IMR-90 (cell line): ENCODE results near the gene MAK. TPM values are rescaled to one million over a fixed set of nuclear protein-coding genes. Genes with fewer than 3 reads are reported as not detected.

Experiments
- ATAC-seq: fragments of 200-7000 bp; cut with Tn5 transposase; 2 replicates; pipeline ENCODE4 v1.9.1; 2020; ENCODE audit warnings: low read depth, mild to moderate bottlenecking, moderate library complexity
- BruUV-seq: library from RNA; stranded (reverse); fragments of 400-500 nt; replicated peaks from 2 replicates; lab custom pipeline; 2021; lab: Mats Ljungman, UMichigan
- CTCF ChIA-PET: fragments of 300-600 bp; formaldehyde crosslinking; extraction: SDS; loops from one replicate; lab custom pipeline; 2021; ENCODE audit warnings: antibody characterized with exemption; lab: Yijun Ruan, JAX
- POLR2A ChIA-PET: fragments of 300-600 bp; sonication (Branson Sonifier 250); formaldehyde crosslinking; loops from one replicate; lab custom pipeline; 2022; ENCODE audit warnings: antibody characterized with exemption; ENCODE audit not compliant: unreplicated experiment; lab: Charles Lee
- DNase-seq: peaks from one replicate; pipeline ENCODE4 v3.0.0; 2013
- H2AFZ ChIP-seq: replicated peaks from 2 replicates; pipeline ENCODE3; 2013; ENCODE audit warnings: low read length, mild to moderate bottlenecking; ENCODE audit not compliant: poor library complexity
- H2AK5ac ChIP-seq: 2 replicates; pipeline ENCODE4 v1.6.1; 2013; ENCODE audit warnings: low read depth, low read length, inconsistent platforms
- H2AK9ac ChIP-seq: replicated peaks from 2 replicates; pipeline ENCODE3; 2013; ENCODE audit warnings: mild to moderate bottlenecking, low read depth, low read length, moderate library complexity; ENCODE audit not compliant: poor library complexity
- H2BK120ac ChIP-seq: 2 replicates; pipeline ENCODE4 v1.6.1; 2013; ENCODE audit warnings: low read depth, low read length, inconsistent platforms
- H2BK15ac ChIP-seq: 3 replicates; pipeline ENCODE4 v1.6.1; 2013; ENCODE audit warnings: low read depth, low read length, inconsistent platforms
- H2BK20ac ChIP-seq: 2 replicates; pipeline ENCODE4 v1.6.1; 2013; ENCODE audit warnings: low read depth, mild to moderate bottlenecking, inconsistent platforms, low read length, moderate library complexity
- H2BK5ac ChIP-seq: 2 replicates; pipeline ENCODE4 v1.6.1; 2013; ENCODE audit warnings: mild to moderate bottlenecking, low read depth, low read length, inconsistent platforms; ENCODE audit not compliant: poor library complexity, severe bottlenecking
- H3K14ac ChIP-seq: replicated peaks from 2 replicates; pipeline ENCODE4 v1.6.1; 2013; ENCODE audit warnings: low read depth, low read length, inconsistent platforms
- H3K18ac ChIP-seq: 2 replicates; pipeline ENCODE4 v1.6.1; 2013; ENCODE audit warnings: low read depth, low read length, control low read depth
- H3K23ac ChIP-seq: 2 replicates; pipeline ENCODE4 v1.6.1; 2013; ENCODE audit warnings: low read depth, low read length, inconsistent platforms
- H3K27ac ChIP-seq: 2 replicates; pipeline ENCODE4 v1.5.1; 2013; ENCODE audit warnings: mild to moderate bottlenecking, control low read depth, low read length; ENCODE audit not compliant: insufficient read depth
- H3K27me3 ChIP-seq: 2 replicates; pipeline ENCODE4 v1.6.1; 2013; ENCODE audit warnings: low read length; ENCODE audit not compliant: control insufficient read depth, insufficient read depth
- H3K36me3 ChIP-seq: 2 replicates; pipeline ENCODE4 v1.6.1; 2013; ENCODE audit warnings: low read length, mixed read lengths; ENCODE audit not compliant: control insufficient read depth, insufficient read depth
- H3K4ac ChIP-seq: 2 replicates; pipeline ENCODE4 v1.6.1; 2013; ENCODE audit warnings: low read depth, low read length, inconsistent platforms
- H3K4me1 ChIP-seq: 2 replicates; pipeline ENCODE4 v1.6.1; 2013; ENCODE audit warnings: low read length, mixed read lengths; ENCODE audit not compliant: control insufficient read depth, insufficient read depth
- H3K4me2 ChIP-seq: 2 replicates; pipeline ENCODE4 v1.6.1; 2013; ENCODE audit warnings: low read depth, mild to moderate bottlenecking, control low read depth, low read length, moderate library complexity
- H3K4me3 ChIP-seq: 2 replicates; pipeline ENCODE4 v1.5.1; 2013; ENCODE audit warnings: low read depth, mild to moderate bottlenecking, control low read depth, low read length, moderate library complexity; ENCODE audit not compliant: insufficient read depth
- H3K56ac ChIP-seq: 2 replicates; pipeline ENCODE4 v1.6.1; 2013; ENCODE audit warnings: low read length, inconsistent platforms; ENCODE audit not compliant: insufficient read depth; ENCODE audit errors: extremely low read depth
- H3K79me1 ChIP-seq, 2 experiments: 2 replicates each; pipeline ENCODE4 v1.6.1; 2013; ENCODE audit warnings: low read length in 2 of 2, inconsistent platforms in 1 of 2, low read depth in 1 of 2
- H3K9ac ChIP-seq: 2 replicates; pipeline ENCODE4 v1.6.1; 2013; ENCODE audit warnings: low read depth, low read length, control low read depth
- H3K9me1 ChIP-seq: 2 replicates; pipeline ENCODE4 v1.6.1; 2013; ENCODE audit warnings: low read length, inconsistent platforms; ENCODE audit not compliant: insufficient read depth
- H3K9me3 ChIP-seq: 2 replicates; pipeline ENCODE4 v1.6.1; 2013; ENCODE audit warnings: low read length; ENCODE audit not compliant: control insufficient read depth, insufficient read depth
- H4K20me1 ChIP-seq: 2 replicates; pipeline ENCODE4 v1.6.1; 2013; ENCODE audit warnings: low read length, inconsistent platforms; ENCODE audit not compliant: insufficient read depth
- H4K5ac ChIP-seq: 2 replicates; pipeline ENCODE4 v1.6.1; 2013; ENCODE audit warnings: mild to moderate bottlenecking, low read depth, low read length, control low read depth
- H4K8ac ChIP-seq, 2 experiments: 2 replicates each; pipeline ENCODE4 v1.6.1; 2013; ENCODE audit warnings: low read depth in 2 of 2, low read length in 2 of 2, control low read depth in 1 of 2, inconsistent platforms in 1 of 2
- H4K91ac ChIP-seq: 2 replicates; pipeline ENCODE4 v1.6.1; 2013; ENCODE audit warnings: low read depth, low read length, inconsistent platforms; ENCODE audit not compliant: insufficient read depth
- CEBPB ChIP-seq: IDR thresholded peaks from 2 replicates; pipeline ENCODE4 v1.6.1; 2012; ENCODE audit warnings: low read depth, low read length, improper control_type of control experiment
- CHD1 ChIP-seq: IDR thresholded peaks from 2 replicates; pipeline ENCODE4 v1.6.1; 2012; ENCODE audit warnings: low read depth, low read length, improper control_type of control experiment
- CTCF ChIP-seq: conservative IDR thresholded peaks from 2 replicates; pipeline ENCODE4 v1.5.1; 2012; ENCODE audit warnings: mild to moderate bottlenecking, low read depth, low read length, improper control_type of control experiment
- FOS ChIP-seq: fragments of 150-350 bp; IDR thresholded peaks from 2 replicates; pipeline ENCODE4 v1.6.1; 2016; ENCODE audit warnings: low read depth, low read length
- MAFK ChIP-seq: IDR thresholded peaks from 2 replicates; pipeline ENCODE4 v1.6.1; 2012; ENCODE audit warnings: low read depth, low read length, improper control_type of control experiment
- MAZ ChIP-seq: IDR thresholded peaks from 2 replicates; pipeline ENCODE4 v1.6.1; 2012; ENCODE audit warnings: low read depth, mild to moderate bottlenecking, low read length, improper control_type of control experiment, moderate library complexity, borderline replicate concordance
- MXI1 ChIP-seq: IDR thresholded peaks from 2 replicates; pipeline ENCODE4 v1.6.1; 2012; ENCODE audit warnings: low read depth, mild to moderate bottlenecking, low read length, moderate library complexity, borderline replicate concordance
- NFE2L2 ChIP-seq: fragments of 150-350 bp; IDR thresholded peaks from 2 replicates; pipeline ENCODE4 v1.6.1; 2016; ENCODE audit warnings: low read depth, mild to moderate bottlenecking, low read length
- POLR2A ChIP-seq: IDR thresholded peaks from 2 replicates; pipeline ENCODE4 v1.6.1; 2012; ENCODE audit warnings: mild to moderate bottlenecking, low read depth, low read length
- RAD21 ChIP-seq: IDR thresholded peaks from 2 replicates; pipeline ENCODE4 v1.6.1; 2012; ENCODE audit warnings: low read length, improper control_type of control experiment
- SMC3 ChIP-seq: fragments of 150-350 bp; IDR thresholded peaks from 2 replicates; pipeline ENCODE4 v1.6.1; 2016; ENCODE audit warnings: low read depth, mild to moderate bottlenecking, antibody characterized with exemption, low read length, moderate library complexity
- USF2 ChIP-seq: fragments of 150-350 bp; IDR thresholded peaks from 2 replicates; pipeline ENCODE4 v1.6.1; 2017; ENCODE audit warnings: mild to moderate bottlenecking, antibody characterized with exemption, low read length, low read depth
- WGBS, 2 experiments: methylation state at CpG; one replicate each; pipeline versions ENCODE4 v1.1.5 to v1.1.7; 2013; ENCODE audit warnings: missing lambda C conversion rate in 2 of 2; ENCODE audit not compliant: insufficient read length in 1 of 2; ENCODE audit errors: extremely low coverage in 2 of 2; 5-methylcytosine and 5-hydroxymethylcytosine counted together
- dilution Hi-C: fragments of 300-500 bp; cut with HindIII; formaldehyde crosslinking; loops from one replicate; pipeline ENCODE4 v1.14.3; 2018; ENCODE audit warnings: low sequenced_read_pairs; ENCODE audit not compliant: unreplicated experiment
- in situ Hi-C: fragments of 300-500 bp; cut with MboI; formaldehyde crosslinking; loops from 3 replicates; pipeline ENCODE4 v1.14.3; 2019; ENCODE audit warnings: low sequenced_read_pairs, inconsistent platforms, mixed read lengths
- intact Hi-C: fragments of 100-400 bp; cut with micrococcal nuclease; formaldehyde crosslinking; loops from 2 replicates; pipeline ENCODE4 v1.10.0; 2022
- polyA plus RNA-seq, 3 experiments: library from polyadenylated mRNA; depleted of rRNA; stranded (reverse); fragments of >200 nt; gene quantifications; 2 replicates each; pipeline ENCODE4 v1.2.3, GENCODE V29; 2012; ENCODE audit warnings: low replicate concordance in 1 of 3
- total RNA-seq: library from RNA; depleted of rRNA; stranded (reverse); fragments of >200 nt; gene quantifications from 2 replicates; pipeline ENCODE4 v1.2.3, GENCODE V29; 2012

Gene MAK
- total and polyA plus RNA-seq, 2 of the 4 experiments (the other 2 are of a cell fraction), result not detected

GRCh38 chr6:10861086-10861485 lies 22.7 kb upstream of the MAK start:
- DNase-seq, result no peak
- Histone ChIP-seq H3K9ac (no peak overlapping the region), H2BK20ac (no peak overlapping the region), H2BK15ac (no peak overlapping the region), H3K56ac (no peak overlapping the region), H2AK9ac (no peak overlapping the region), H3K79me1 (no peaks in the 10 kb centered on the region), H3K18ac (no peak overlapping the region), H2AK5ac (no peak overlapping the region), H2AFZ (no peak overlapping the region), H3K27ac (no peak overlapping the region), H3K23ac (no peak overlapping the region), H2BK5ac (no peak overlapping the region), H3K4ac (no peak overlapping the region), H3K9me1 (no peaks in the 10 kb centered on the region), H3K4me1 (no peaks in the 10 kb centered on the region), H4K91ac (no peak overlapping the region), H2BK120ac (no peak overlapping the region), H4K8ac (no peak overlapping the region), H3K9me3 (no peaks in the 10 kb centered on the region), H3K27me3 (no peaks in the 10 kb centered on the region; the same call in 1 of the 2 replicates), H3K4me3 (no peak overlapping the region), H3K14ac (no peak overlapping the region), H4K5ac (no peak overlapping the region), H3K36me3 (no peaks in the 10 kb centered on the region), H4K20me1 (no peaks in the 10 kb centered on the region), H3K4me2 (no peak overlapping the region)
- in situ Hi-C loops (no loop called here), dilution Hi-C loops (no loop called here), intact Hi-C loops (no loop called here)
- POLR2A ChIA-PET, result no interaction called here
- CTCF ChIA-PET, result interaction anchor here (0.6 kb wide), 1 partner anchor 1378 kb away, joined by 4 read pairs; no protein-coding TSS in a partner anchor
- no TSS peak for BruUV-seq
- WGBS, 2 experiments, result no CpG with 5 or more reads among the region's 2 CpGs
- ATAC-seq, result no peak
- TF ChIP-seq MAFK, result no peak
- no peak for TF ChIP-seq CEBPB
- TF ChIP-seq CHD1, result no peak
- no peak for TF ChIP-seq CTCF
- TF ChIP-seq FOS, result no peak
- no peak for TF ChIP-seq MXI1
- TF ChIP-seq RAD21, result no peak
- TF ChIP-seq MAZ, result no peak
- no peak for TF ChIP-seq USF2
- TF ChIP-seq SMC3, result no peak
- no peak for TF ChIP-seq NFE2L2
- no peak for TF ChIP-seq POLR2A
